HG03558 (cell line): ENCODE measurements around the gene DOK1.
A peak's percentile ranks its signal among the peaks of the same experiment; 100 is the strongest.

Experiments
- ATAC-seq: cut with Tn5 transposase; IDR thresholded peaks from one replicate; pipeline ENCODE4 v1.9.1; 2021; ENCODE audit warnings: moderate number of reproducible peaks; ENCODE audit not compliant: unreplicated experiment; ENCODE audit errors: extremely low read depth

Gene DOK1

GRCh38 chr2:74553892-74554819, at the start of gene DOK1, which contains the start of gene LOXL3:
DOK1 (plus strand) TSS chr2:74554720; CDS start chr2:74554755, 35 bp downstream.
LOXL3 (minus strand) TSS chr2:74553942; CDS start chr2:74552634, 1,308 bp downstream.
- peak; percentile 24 for ATAC-seq

- ATAC-seq: no peak
Observed at GRCh38 chr2:74505448-74506246, 48.9 kb upstream of the DOK1 start.

- ATAC-seq: peak; percentile 90
Observed at GRCh38 chr2:74507145-74507925, 47.2 kb upstream of the DOK1 start, which contains the start of gene PCGF1. PCGF1 (minus strand) TSS chr2:74507695; CDS start chr2:74507668, 27 bp downstream.

GRCh38 chr2:74507926-74508520, 46.5 kb upstream of the DOK1 start:
- ATAC-seq: no peak

- ATAC-seq: no peak
Observed at GRCh38 chr2:74510272-74510671, 44.2 kb upstream of the DOK1 start.

- no peak for ATAC-seq
Observed at GRCh38 chr2:74511104-74511989, 43.2 kb upstream of the DOK1 start.

GRCh38 chr2:74512744-74513604, 41.5 kb upstream of the DOK1 start:
- ATAC-seq: no peak

- ATAC-seq: no peak
Observed at GRCh38 chr2:74513605-74514367, 40.7 kb upstream of the DOK1 start.

- ATAC-seq: no peak
Observed at GRCh38 chr2:74514368-74515270, 39.9 kb upstream of the DOK1 start, which contains the start of gene TLX2. TLX2 (plus strand) TSS chr2:74514450; CDS start chr2:74514807, 357 bp downstream.

- no peak for ATAC-seq
Observed at GRCh38 chr2:74515271-74515980, 39.1 kb upstream of the DOK1 start.

- no peak for ATAC-seq
Observed at GRCh38 chr2:74515981-74516633, 38.4 kb upstream of the DOK1 start.

GRCh38 chr2:74516650-74517049, 37.9 kb upstream of the DOK1 start:
- no peak for ATAC-seq

- no peak for ATAC-seq
Observed at GRCh38 chr2:74522516-74522915, 32.0 kb upstream of the DOK1 start.

GRCh38 chr2:74524005-74524404, 30.5 kb upstream of the DOK1 start:
- no peak for ATAC-seq
